ENCODE data around the gene SPATA12.

The SPATA12 gene

DNA sequence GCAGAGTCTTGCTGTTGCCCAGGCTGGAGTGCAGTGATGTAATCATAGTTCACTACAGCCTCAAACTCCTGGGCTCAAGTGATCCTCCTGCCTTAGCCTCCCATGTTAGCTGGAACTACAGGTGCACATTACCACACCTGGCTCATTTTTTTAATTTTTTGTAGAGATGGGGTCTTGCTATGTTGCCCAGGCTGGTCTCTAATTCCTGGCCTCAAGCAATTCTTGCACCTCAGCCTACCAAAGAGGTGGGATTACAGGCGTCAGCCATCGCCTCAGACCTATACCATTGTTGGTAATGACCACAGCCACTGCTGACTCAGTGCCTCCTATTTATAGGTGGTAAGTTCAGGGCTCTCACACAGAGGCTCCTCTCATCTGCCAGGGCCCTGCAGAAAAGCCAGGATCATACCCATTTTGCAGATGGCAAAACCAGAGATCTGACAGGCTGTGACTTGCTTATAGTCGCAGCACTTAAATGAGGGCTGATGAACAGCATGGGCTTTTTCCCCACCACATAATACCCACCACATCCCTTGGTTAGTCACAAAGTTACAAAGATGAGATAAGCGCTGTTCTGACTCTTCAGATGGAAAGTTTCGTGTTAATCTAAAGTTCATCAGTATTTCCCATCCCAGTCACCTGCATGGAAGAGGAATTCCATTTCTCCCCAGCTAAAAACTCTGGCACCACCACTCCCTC, 21.8 kb upstream of the SPATA12 start:
- Histone ChIP-seq H3K4me1 (ENCODE audit: insufficient read depth, poor library complexity, severe bottlenecking) (no peaks in the 10 kb centered on the region), H3K4me3 (ENCODE audit: severe bottlenecking) (no peak overlapping the region), H3K36me3 (ENCODE audit: low read depth) (no peaks in the 10 kb centered on the region), H3K9me3 (ENCODE audit: severe bottlenecking) (no peaks in the 10 kb centered on the region), H3K27me3 (ENCODE audit: insufficient read depth, poor library complexity, severe bottlenecking) (no peaks in the 10 kb centered on the region), H3K27ac (ENCODE audit: poor library complexity, severe bottlenecking) (no peak overlapping the region)
- TF ChIP-seq, protein P1, sequence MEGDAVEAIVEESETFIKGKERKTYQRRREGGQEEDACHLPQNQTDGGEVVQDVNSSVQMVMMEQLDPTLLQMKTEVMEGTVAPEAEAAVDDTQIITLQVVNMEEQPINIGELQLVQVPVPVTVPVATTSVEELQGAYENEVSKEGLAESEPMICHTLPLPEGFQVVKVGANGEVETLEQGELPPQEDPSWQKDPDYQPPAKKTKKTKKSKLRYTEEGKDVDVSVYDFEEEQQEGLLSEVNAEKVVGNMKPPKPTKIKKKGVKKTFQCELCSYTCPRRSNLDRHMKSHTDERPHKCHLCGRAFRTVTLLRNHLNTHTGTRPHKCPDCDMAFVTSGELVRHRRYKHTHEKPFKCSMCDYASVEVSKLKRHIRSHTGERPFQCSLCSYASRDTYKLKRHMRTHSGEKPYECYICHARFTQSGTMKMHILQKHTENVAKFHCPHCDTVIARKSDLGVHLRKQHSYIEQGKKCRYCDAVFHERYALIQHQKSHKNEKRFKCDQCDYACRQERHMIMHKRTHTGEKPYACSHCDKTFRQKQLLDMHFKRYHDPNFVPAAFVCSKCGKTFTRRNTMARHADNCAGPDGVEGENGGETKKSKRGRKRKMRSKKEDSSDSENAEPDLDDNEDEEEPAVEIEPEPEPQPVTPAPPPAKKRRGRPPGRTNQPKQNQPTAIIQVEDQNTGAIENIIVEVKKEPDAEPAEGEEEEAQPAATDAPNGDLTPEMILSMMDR (IDR thresholded peaks at IDR 0.05; ENCODE audit: poor library complexity, severe bottlenecking) = no peak
- DNase-seq (ENCODE audit: low spot score) (no peak), ATAC-seq (ENCODE audit: low read depth) (no peak)

GRCh38 chr3:57041674-57042073, 18.8 kb upstream of the SPATA12 start:
- Histone ChIP-seq H3K4me1 (ENCODE audit: insufficient read depth, poor library complexity, severe bottlenecking) (no peaks in the 10 kb centered on the region), H3K27ac (ENCODE audit: poor library complexity, severe bottlenecking) (no peak overlapping the region), H3K36me3 (ENCODE audit: low read depth) (no peaks in the 10 kb centered on the region), H3K9me3 (ENCODE audit: severe bottlenecking) (no peaks in the 10 kb centered on the region), H3K4me3 (ENCODE audit: severe bottlenecking) (no peak overlapping the region), H3K27me3 (ENCODE audit: insufficient read depth, poor library complexity, severe bottlenecking) (no peaks in the 10 kb centered on the region)
- TF ChIP-seq, protein P1 (IDR thresholded peaks at IDR 0.05; ENCODE audit: poor library complexity, severe bottlenecking) = no peak
- ATAC-seq (ENCODE audit: low read depth) (no peak), DNase-seq (ENCODE audit: low spot score) (no peak)

DNA sequence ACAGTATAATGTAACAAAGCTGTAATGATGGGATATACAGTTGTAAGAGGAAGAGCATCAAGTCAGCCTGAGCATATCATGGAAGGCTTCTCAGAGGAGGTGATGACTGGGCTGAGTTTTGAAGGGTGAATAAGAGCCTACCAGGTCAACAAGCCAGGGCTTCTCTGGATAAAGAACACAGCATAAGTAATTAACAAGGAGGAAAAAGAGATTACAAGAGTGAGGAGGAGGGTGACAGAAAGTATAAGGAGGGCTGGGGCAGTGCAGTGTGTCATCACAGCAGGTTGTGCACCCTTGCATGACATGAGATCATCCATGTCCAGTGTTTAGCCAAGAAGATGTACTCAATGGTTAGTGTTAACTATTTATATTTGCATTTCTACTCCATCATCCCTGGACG, 16.9 kb upstream of the SPATA12 start:
- TF ChIP-seq, protein P1 (IDR thresholded peaks at IDR 0.05; ENCODE audit: poor library complexity, severe bottlenecking) = no peak
- Histone ChIP-seq H3K27ac (ENCODE audit: poor library complexity, severe bottlenecking) (no peak overlapping the region), H3K4me3 (ENCODE audit: severe bottlenecking) (no peak overlapping the region), H3K9me3 (ENCODE audit: severe bottlenecking) (no peaks in the 10 kb centered on the region), H3K4me1 (ENCODE audit: insufficient read depth, poor library complexity, severe bottlenecking) (no peaks in the 10 kb centered on the region), H3K36me3 (ENCODE audit: low read depth) (no peaks in the 10 kb centered on the region), H3K27me3 (ENCODE audit: insufficient read depth, poor library complexity, severe bottlenecking) (no peaks in the 10 kb centered on the region)
- no peak for ATAC-seq (ENCODE audit: low read depth)
- no peak for DNase-seq (ENCODE audit: low spot score)

DNA sequence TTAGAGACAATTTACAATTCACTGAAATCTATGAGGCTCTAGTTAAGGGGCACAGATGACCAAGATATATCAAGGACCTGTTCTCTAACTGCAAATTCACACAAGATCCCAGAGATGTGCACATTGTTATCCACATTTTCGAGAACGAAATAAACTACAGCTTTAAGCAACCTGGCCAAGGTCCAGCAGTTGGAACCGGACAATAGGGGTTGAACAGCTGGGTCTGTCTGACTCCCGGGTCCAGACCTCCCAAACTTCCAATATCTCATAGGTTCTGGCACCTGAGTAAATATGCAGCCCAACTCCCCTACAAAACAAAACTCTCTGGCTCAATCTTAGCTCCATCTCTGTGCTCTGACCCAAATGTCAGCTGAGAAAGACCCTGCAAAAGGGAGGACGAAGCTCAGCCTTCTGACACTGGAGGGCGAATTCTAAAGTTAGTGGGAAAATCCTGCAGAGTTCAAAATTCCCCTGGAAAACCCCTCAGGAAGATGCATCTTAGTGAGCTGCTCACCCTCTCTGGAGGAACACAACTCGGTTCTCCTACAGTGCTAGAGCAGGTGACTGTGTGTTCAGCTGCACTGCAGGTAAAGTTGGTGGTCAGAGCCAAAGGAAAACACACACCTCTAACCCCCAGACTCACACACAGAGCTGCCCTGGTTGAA, 14.2 kb upstream of the SPATA12 start:
- ATAC-seq (ENCODE audit: low read depth) (no peak), DNase-seq (ENCODE audit: low spot score) (no peak)
- H3K4me3 ChIP-seq (ENCODE audit: severe bottlenecking) = no peak overlapping the region
- H3K27ac ChIP-seq (ENCODE audit: poor library complexity, severe bottlenecking) = no peak overlapping the region
- H3K27me3 ChIP-seq (ENCODE audit: insufficient read depth, poor library complexity, severe bottlenecking) = no peaks in the 10 kb centered on the region
- no peaks in the 10 kb centered on the region for H3K9me3 ChIP-seq (ENCODE audit: severe bottlenecking)
- TF ChIP-seq, protein P1 (IDR thresholded peaks at IDR 0.05; ENCODE audit: poor library complexity, severe bottlenecking) = no peak
- H3K36me3 ChIP-seq (ENCODE audit: low read depth) = no peaks in the 10 kb centered on the region
- no peaks in the 10 kb centered on the region for H3K4me1 ChIP-seq (ENCODE audit: insufficient read depth, poor library complexity, severe bottlenecking)

Data from RWPE2 (cell line).